Cortex of kidney (tissue), 1 donor: ENCODE measurements around the gene FANK1.
"Not testable (repeated sequence)": the region's sequence is repeated elsewhere in the genome, so short reads cannot be mapped to it uniquely, and the experiment has no call there.

Experiments used
- DNase-seq: peaks from one replicate; lab custom pipeline; 2025; lab: John Stamatoyannopoulos, UW

The FANK1 gene

DNA sequence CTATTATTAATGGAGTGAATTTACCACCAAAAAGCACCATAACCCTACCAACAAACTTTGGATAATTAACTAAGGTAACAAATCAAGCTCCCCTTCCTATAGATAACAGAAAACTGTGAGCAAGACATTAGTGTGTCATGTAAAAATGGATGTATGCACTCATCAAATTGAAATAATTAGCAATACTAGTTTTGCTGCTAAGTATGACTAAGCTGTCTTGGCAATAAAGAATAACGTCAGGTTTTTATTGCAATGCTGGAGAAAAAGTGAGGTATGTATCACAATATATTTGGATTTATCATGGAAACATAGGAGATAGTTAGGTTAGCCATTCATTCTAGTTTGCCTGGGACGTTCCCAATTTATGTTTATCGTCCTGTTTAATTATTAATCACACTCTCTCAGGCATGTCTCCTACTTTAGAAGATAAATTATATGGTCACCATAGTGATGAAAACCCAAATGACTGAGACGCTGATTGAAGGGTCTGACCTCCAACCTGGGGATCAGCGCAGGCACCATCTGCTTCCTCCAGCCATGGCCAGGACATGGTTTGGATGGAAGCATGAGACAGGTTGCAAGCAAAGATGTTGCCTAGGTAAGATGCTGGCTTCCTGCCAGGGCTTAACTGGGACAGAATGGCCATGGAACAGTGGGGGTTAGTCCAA lies 125.6 kb downstream of the FANK1 start:
- no peak for DNase-seq

DNA sequence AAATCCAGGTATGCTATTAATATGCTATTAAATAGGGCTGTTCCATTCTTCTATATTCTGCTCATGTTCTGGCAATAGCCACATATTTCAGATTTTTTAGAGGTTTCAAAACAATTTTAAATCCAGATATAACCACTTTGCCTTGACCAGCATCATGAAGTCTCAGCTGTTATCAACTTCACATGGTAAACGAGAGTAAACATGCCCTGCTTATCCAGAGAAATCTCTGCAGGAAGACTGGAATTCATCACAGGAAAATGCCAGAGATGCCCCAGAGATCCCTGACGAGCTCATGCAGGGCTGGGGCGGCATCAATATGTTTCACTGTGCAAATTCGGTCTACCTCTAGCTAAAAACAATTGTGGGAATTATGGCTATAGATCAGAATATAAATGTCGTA lies 126.5 kb downstream of the FANK1 start:
- no peak for DNase-seq

- no peak for DNase-seq
Measured at GRCh38 chr10:126027692-126028091, 131.3 kb downstream of the FANK1 start.

- no peak for DNase-seq
Measured at GRCh38 chr10:126029999-126030398, 133.6 kb downstream of the FANK1 start.

- DNase-seq, result no peak
Measured at GRCh38 chr10:126034586-126034985, 138.2 kb downstream of the FANK1 start.

- no peak for DNase-seq
Measured at GRCh38 chr10:126036515-126036914, 140.2 kb downstream of the FANK1 start.

DNA sequence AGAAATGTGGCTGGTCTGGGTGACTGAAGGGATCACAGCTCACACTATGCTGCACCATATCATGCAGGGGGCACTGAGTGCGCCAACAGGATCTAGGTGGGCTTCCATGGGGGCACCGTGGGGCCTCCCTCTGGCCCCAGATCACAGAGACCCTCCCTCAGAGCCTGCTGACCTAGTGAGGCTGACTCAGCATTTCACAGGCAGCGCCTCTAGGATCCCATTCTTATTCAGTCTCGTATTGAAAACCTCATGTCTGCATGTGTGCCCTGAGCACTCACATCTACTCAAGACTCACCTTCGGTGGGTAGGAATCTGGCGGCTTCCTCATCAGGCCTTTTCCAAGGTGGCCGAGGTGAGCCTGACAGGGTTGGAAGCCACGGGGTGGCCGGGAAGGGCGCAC lies 141.6 kb downstream of the FANK1 start:
- no peak for DNase-seq

GRCh38 chr10:126041117-126041516 lies 144.8 kb downstream of the FANK1 start:
- no peak for DNase-seq

- DNase-seq, result no peak
Measured at GRCh38 chr10:126041804-126042231, 145.5 kb downstream of the FANK1 start.

GRCh38 chr10:126042354-126042753 lies 146.0 kb downstream of the FANK1 start:
- no peak for DNase-seq

GRCh38 chr10:126042906-126043305 lies 146.5 kb downstream of the FANK1 start:
- no peak for DNase-seq

DNA sequence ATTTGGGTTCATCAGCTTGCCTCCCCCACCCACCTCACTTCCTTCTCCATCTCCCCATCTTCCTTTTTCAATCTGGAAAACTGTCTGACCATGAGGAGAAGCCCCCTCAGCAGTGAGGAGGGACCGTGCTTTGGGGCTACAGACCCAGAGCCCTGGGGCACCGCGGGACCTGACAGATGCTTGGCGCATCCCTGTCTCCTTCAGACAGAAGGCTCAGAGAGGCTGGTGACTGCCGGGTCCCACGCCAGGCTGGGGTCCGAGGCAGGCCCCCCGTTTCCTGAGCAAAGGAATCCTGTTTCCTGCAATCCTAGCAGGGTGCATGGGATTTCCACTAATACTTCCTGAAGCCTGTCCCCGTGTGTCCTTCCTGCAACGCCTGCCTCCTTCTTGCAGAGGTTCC lies 147.0 kb downstream of the FANK1 start:
- no peak for DNase-seq

DNA sequence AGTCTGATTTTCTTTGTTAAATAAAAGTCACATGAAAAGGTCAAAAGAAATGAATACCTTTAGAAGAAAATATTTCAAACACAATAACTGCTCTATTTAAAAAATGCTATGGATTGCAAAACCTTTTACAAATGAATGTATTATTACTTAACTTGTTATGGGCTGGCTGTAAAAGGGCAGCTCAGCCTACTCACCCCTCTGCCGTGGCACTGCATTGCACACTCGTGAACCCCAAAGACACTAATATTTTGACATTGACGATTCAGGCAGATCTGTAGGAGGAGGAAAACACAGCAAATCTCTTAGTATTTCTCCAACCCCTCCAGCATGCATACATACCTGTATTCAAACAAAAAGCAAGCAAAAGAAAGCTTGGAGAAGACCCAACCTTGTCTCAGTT lies 149.5 kb downstream of the FANK1 start:
- DNase-seq, result no peak

DNA sequence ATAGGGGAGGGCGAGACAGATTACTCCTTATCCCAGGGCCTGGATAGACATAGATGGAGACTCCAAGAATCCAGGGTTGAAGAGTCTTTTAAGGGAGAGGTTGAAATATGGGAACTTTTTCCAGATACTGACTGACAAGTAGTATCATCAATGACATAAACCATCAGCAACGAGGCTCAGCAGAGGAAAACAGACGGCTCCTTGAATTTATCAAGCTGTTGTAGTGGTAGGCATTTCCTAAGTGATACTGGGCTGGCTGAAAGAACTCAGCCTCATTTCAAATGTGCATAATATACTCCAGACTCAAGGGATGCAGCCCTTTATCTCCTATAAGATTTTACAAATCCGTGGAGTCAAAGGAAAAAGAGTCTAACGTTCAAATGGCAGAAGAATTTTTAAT lies 150.5 kb downstream of the FANK1 start:
- no peak for DNase-seq

DNA sequence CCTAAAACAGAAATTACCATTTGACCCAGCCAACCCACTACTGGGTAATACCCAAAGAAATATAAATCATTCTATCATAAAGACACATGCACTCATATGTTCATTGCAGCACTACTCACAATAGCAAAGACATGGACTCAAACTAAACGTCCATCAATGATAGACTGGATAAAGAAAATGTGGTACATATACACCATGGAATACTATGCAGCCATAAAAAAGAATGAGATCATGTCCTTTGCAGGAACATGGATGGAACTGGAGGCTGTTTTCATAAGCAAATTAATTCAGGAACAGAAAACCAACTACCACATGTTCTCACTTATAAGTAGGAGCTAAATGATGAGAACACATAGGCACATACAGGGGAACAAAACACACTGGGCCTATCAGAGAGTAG lies 151.4 kb downstream of the FANK1 start:
- DNase-seq, result not testable (repeated sequence)

GRCh38 chr10:126049759-126050700 lies 153.7 kb downstream of the FANK1 start:
- no peak for DNase-seq

- no peak for DNase-seq
Measured at GRCh38 chr10:126052171-126052570, 155.8 kb downstream of the FANK1 start.

DNA sequence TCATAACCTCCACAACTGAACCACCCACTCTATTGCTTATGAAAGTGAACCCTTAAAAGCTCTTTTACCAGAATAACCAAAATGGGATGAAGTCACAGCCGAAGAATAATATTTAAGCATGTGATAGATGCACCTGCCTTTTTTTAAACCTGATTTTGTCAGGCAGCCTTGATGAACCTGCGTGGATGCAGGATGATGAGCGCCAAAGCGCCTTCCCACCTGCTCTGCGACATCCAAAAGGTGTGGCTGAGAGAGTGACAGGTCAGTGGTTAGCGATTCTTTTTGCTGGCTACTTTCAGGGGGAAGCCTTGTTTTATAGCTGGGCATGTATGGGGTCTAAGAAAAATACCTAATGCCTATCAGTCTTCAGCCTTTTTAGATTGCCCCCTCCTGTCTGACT lies 157.8 kb downstream of the FANK1 start:
- DNase-seq, result no peak

DNA sequence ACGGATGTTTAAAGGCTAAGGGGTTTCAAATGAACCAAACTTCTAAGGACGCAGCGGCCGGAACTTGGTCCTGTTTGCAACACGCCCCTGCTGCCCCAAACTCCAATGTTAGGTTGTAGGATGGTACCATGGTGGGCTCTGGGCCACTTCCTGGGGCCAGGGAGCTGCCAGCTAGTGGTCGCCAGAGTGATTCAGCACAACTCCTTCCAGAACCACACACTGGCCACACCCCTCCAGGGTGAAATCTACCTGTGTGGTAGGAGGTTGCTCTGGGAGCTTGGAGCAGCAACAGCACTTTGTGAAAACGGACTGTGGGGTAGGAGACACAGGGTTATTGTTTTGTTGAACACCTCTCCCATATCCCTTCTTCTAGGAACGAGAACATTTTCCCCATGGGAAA lies 161.1 kb downstream of the FANK1 start:
- no peak for DNase-seq

GRCh38 chr10:126058104-126058503 lies 161.7 kb downstream of the FANK1 start:
- DNase-seq, result no peak

- no peak for DNase-seq
Measured at GRCh38 chr10:126058507-126058906, 162.1 kb downstream of the FANK1 start.
